Pulmonary artery endothelial cell (primary cell): ENCODE measurements around the gene FNDC11. TPM values are rescaled to one million over a fixed set of nuclear protein-coding genes. Genes with fewer than 3 reads are reported as not detected.
"Not testable (repeated sequence)": the region's sequence is repeated elsewhere in the genome, so short reads cannot be mapped to it uniquely, and the experiment has no call there.

ENCODE experiments used
- DNase-seq: peaks from one replicate; pipeline ENCODE4 v3.0.0-alpha.2; 2011; ENCODE audit warnings: low read depth, low spot score
- total RNA-seq: library from RNA; depleted of rRNA; stranded (reverse); fragments of >200 nt; gene quantifications from 2 replicates; pipeline ENCODE4 v1.2.3, GENCODE V29; 2014

FNDC11 gene
- total RNA-seq = 1.1 and 1.9 TPM in 2 replicates

GRCh38 chr20:63553933-63554290, at the start of gene FNDC11:
Gene FNDC11 (plus strand): TSS chr20:63554159. CDS start chr20:63555664, 1,505 bp downstream.
- DNase-seq = no peak

DNA sequence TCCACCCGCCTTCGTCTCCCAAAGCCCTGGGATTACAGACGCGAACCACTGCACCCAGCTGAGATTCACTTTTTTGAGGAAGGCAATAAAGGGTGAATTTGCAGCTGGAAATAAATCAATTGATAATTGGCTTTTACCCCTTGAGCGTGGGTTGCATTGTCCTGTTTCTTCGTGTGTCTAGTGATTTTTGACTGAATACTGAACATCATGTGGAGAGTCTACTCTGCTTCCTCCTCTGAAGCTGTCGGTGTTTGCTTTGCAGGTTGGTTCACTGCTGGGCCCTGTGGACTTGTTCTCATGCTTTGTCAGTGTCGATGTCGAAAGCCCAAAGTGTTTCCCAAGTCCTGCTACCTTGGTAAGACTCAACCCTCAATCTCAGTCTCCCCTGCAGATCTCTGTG, 49.3 kb upstream of the FNDC11 start:
- DNase-seq = no peak

DNA sequence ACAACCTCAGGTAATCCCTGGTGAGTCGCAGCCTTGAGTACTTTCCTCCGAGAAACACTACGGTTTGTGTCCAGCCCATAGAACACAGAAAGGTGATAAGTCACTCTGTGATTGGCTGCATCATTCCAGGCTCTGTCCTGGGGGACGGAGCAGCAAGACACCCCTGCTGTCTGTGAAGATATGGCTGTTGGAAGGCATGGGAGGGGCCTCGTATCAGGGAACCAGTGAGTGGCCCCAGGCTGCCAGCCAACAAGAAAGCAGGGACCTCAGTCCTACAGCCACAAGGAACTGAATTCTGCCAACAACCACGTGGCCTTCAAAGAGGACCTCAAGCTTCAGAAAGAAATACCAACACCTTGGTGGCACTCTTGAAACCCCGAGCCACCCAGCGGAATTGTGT, 48.7 kb upstream of the FNDC11 start:
- DNase-seq = no peak

GRCh38 chr20:63505723-63506122, 48.2 kb upstream of the FNDC11 start:
- no peak for DNase-seq

GRCh38 chr20:63507083-63507743, 46.7 kb upstream of the FNDC11 start:
- DNase-seq = no peak

DNA sequence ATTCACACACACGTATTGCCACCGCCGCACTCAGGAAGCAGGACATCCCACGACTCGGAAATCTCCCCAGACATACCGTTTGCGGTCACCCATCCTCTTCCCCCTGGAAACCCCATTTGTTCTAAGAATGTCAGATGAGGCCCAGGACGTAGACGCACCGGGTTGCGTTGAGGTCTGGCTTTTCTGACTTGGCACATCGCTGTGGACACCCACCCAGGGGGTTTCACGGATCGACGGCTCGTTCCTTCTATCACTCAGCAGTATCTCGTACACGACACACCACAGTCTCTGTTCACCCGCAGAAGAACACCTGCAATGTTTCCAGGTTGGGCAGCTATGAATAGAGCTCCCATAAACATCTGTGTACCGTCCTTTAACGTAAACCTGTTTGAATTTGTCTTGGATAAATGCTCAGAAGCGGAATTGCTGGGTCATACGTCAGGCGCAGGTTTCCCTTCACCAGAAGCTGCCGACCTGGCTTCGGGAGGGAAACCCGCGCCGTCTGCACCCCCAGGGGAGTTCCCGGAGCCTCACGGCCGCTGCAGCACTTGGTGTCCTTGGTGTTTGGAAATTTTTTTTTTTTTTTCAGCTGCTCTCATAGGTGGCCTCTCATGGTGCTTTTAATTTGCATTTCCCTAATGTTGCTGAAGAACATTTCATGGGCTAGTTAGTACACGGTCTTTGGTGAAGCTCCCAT, 45.7 kb upstream of the FNDC11 start:
- no peak for DNase-seq

GRCh38 chr20:63509088-63509564, 44.8 kb upstream of the FNDC11 start:
- no peak for DNase-seq

- DNase-seq = no peak
Observed at GRCh38 chr20:63513207-63513606, 40.8 kb upstream of the FNDC11 start.

GRCh38 chr20:63514520-63514919, 39.4 kb upstream of the FNDC11 start:
- DNase-seq = not testable (repeated sequence)

DNA sequence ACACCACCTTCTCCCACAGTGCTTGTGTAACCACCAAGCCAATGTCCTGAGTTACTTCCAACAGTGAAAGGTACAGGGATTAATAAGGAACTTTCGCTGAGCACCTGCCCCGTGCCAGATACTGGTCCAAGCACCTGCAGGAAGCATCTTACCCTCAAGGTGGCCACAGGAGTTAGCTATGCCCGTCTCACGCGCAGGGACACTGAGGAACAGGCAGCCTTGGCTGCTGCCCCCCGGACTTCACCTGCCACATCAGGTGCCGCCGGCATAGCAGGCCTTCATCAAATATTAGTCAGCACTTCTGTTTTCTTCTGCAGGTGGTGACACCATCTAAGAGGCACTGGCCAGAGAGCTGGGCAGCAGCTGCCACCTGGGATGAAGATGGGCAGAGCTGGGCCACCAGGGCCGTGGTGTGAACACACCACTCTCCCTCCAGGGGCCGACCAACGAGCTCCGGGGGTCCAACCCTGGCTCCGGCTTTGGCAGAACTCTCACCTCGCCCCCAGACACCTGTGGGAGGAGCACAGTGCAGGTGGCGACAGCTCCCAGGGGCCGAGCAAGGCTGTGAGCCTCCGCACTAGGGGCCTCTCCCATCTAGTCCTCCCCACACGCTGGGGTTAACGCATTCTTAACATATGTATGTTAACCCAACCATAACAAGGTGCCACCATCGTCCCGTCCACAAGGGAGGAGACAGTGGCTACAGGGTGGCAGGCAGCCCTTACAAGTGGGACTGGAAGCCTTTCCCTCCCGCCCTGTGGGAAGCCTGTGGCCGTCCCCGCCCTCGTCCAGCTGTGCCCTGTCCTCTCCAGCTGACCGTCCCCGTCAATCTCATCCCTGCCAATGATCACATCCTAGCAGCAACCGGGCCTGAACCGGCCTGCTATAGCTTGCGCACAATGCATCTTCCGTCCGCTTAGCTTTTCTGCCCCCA, 36.3 kb upstream of the FNDC11 start:
- DNase-seq = no peak

GRCh38 chr20:63518351-63518861, 35.6 kb upstream of the FNDC11 start:
- DNase-seq = no peak

- DNase-seq = no peak
Observed at GRCh38 chr20:63518946-63519667, 34.9 kb upstream of the FNDC11 start.

GRCh38 chr20:63519668-63520503, 34.1 kb upstream of the FNDC11 start:
- DNase-seq = no peak

DNA sequence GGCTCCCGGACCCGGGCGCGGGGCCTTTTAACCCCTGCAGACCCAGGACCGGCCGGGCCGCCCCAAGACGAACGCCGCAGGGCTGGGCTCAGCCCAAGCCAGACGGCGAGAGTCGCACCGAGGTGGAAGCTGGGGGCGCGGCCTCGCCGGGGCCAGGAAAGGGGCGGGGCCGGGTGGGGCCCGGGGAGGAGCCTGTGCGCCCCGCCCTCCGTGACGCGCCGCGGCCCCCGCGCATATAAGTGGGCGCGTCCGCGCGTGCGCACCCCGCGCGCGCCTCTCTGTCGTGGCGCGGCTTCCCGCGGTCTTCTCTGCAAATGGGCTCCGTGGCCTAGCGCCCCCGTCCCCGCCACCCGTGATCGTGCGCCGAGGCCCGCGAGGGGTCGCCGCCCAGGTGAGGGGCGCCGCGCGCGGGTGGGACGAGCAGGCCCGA, 33.4 kb upstream of the FNDC11 start, which contains the start of gene PPDPF:
TSS of gene PPDPF (plus strand) at position 262 of the 430 bp plus-strand sequence. CDS start 544 bp downstream, outside the sequence.
- no peak for DNase-seq

- no peak for DNase-seq
Observed at GRCh38 chr20:63520934-63521601, 32.9 kb upstream of the FNDC11 start.

GRCh38 chr20:63521602-63522001, 32.4 kb upstream of the FNDC11 start:
- DNase-seq = no peak

DNA sequence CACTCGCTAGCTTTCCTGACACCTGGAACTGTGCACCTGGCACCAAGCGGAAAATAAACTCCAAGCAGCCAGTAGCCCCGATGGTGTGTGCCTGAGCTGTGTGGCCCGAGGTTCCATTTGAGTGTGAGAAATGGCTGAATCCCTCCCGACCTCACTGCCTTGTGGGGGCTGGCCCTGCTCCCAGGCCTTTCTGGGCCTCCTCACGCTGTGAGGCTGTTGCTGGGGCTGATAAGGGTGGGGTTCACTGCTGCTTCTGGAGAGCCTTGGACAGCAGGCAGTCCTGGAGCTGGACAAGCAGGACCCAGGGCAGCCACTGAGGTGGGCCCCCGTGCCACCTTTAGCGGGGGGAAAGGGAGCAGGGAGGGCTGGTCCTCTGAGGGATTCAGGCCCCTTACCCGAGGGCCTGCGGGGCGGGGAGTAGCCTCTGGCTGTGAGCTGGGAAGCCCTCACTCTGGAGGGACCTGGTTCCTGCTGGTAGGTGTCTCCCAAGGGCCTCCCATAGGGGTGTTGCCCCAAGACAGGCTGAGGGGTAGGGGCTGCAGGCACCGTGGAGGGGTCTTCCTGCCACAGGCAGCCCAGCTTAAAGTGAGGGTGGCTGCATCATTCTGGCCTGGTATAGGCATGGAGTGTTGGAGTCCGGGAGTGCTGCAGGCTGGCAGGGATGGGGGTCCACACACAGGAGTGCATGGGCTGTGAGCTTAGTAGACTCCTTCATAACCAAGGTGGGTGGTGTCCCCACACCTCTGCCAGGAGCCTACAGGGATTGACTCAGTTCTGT, 31.7 kb upstream of the FNDC11 start:
- DNase-seq = no peak

GRCh38 chr20:63522981-63523611, 30.9 kb upstream of the FNDC11 start:
- no peak for DNase-seq
